ENCODE data around the gene DSC1.

The DSC1 gene

DNA sequence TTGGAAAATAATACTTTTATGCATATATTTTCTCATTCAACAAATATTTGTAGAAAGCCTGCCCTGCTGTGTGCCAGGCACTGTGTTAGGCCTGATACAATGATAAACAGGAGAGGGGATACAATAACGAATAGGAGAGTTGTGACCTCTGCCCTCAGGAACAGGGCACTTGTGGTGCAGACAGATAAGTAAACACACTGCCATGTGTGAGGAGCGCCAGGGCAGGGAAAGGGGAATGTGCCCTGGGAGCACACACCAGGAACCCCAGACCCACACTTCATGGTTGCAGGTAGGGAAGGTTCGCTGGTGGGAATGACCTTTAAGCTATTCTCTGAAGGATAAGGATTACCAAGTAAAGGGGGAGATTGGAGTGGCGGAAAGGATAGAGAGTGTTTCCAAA is 42.2 kb upstream of the DSC1 start:
- no peak for TF ChIP-seq CTCF (IDR thresholded peaks at IDR 0.05; ENCODE audit: control insufficient read depth, extremely low read depth, insufficient read depth)
- no peak for DNase-seq (ENCODE audit: low read depth)
- no peak overlapping the region for H3K4me3 ChIP-seq (ENCODE audit: low read depth, low read length)

DNA sequence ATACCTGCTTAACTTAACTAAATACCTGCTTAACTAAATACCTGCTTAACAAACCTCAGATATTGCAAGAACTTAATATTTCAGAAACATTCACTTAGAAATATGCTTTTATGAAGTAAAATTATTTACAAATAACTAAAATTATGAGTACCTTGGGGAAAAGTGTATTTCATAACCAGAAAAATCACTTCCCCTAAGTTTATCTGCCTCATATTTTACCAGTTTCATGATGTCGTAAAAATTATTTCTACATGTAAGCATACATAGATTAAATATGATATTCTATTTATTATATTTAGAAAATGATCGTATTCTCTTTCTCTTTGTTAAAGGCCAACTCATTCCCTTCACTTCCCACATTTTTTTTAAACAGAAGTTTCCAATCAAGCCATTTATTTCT is 41.5 kb upstream of the DSC1 start:
- no peak overlapping the region for H3K4me3 ChIP-seq (ENCODE audit: low read depth, low read length)
- no peak for TF ChIP-seq CTCF (IDR thresholded peaks at IDR 0.05; ENCODE audit: control insufficient read depth, extremely low read depth, insufficient read depth)
- no peak for DNase-seq (ENCODE audit: low read depth)

GRCh38 chr18:31203794-31204148 is 41.1 kb upstream of the DSC1 start:
- no peak for DNase-seq (ENCODE audit: low read depth)
- H3K4me3 ChIP-seq (ENCODE audit: low read depth, low read length), result no peak overlapping the region
- TF ChIP-seq CTCF (IDR thresholded peaks at IDR 0.05; ENCODE audit: control insufficient read depth, extremely low read depth, insufficient read depth), result no peak

GRCh38 chr18:31203096-31203793 is 40.6 kb upstream of the DSC1 start:
- TF ChIP-seq CTCF (IDR thresholded peaks at IDR 0.05; ENCODE audit: control insufficient read depth, extremely low read depth, insufficient read depth), result no peak
- DNase-seq (ENCODE audit: low read depth), result no peak

GRCh38 chr18:31199190-31199769 is 36.6 kb upstream of the DSC1 start:
- H3K4me3 ChIP-seq (ENCODE audit: low read depth, low read length), result no peak overlapping the region
- peak; percentile 98 for DNase-seq (ENCODE audit: low read depth)
- TF ChIP-seq CTCF (IDR thresholded peaks at IDR 0.05; ENCODE audit: control insufficient read depth, extremely low read depth, insufficient read depth), result no peak

More at GRCh38 chr18:31203096-31203793, 40.6 kb upstream of the DSC1 start:
- no peak overlapping the region for H3K4me3 ChIP-seq (ENCODE audit: low read depth, low read length)

GRCh38 chr18:31197676-31198075 is 35.0 kb upstream of the DSC1 start:
- TF ChIP-seq CTCF (IDR thresholded peaks at IDR 0.05; ENCODE audit: control insufficient read depth, extremely low read depth, insufficient read depth), result no peak
- H3K4me3 ChIP-seq (ENCODE audit: low read depth, low read length), result no peak overlapping the region
- no peak for DNase-seq (ENCODE audit: low read depth)

GRCh38 chr18:31195063-31195462 is 32.4 kb upstream of the DSC1 start:
- no peak for TF ChIP-seq CTCF (IDR thresholded peaks at IDR 0.05; ENCODE audit: control insufficient read depth, extremely low read depth, insufficient read depth)
- no peak overlapping the region for H3K4me3 ChIP-seq (ENCODE audit: low read depth, low read length)
- no peak for DNase-seq (ENCODE audit: low read depth)
